ENCODE data around the gene DERA.
"Not testable (repeated sequence)": the region's sequence is repeated elsewhere in the genome, so short reads cannot be mapped to it uniquely, and the experiment has no call there.

The DERA gene

GRCh38 chr12:15967053-15967452 lies 55.9 kb downstream of the DERA start:
- DNase-seq: not testable (repeated sequence)

GRCh38 chr12:15971211-15971610 lies 60.1 kb downstream of the DERA start:
- no peak for DNase-seq

- no peak for DNase-seq
These were observed 61.8 kb downstream of the DERA start for GRCh38 chr12:15972894-15973293.

- DNase-seq: no peak
These were observed 67.1 kb downstream of the DERA start for GRCh38 chr12:15977999-15978951.

GRCh38 chr12:15979096-15980092 lies 68.3 kb downstream of the DERA start:
- no peak for DNase-seq

GRCh38 chr12:15982071-15982470 lies 70.9 kb downstream of the DERA start:
- no peak for DNase-seq

GRCh38 chr12:15982471-15982870 lies 71.3 kb downstream of the DERA start:
- DNase-seq: no peak

GRCh38 chr12:15982921-15983320 lies 71.8 kb downstream of the DERA start:
- no peak for DNase-seq

GRCh38 chr12:15984097-15984800 lies 73.1 kb downstream of the DERA start:
- DNase-seq: no peak

GRCh38 chr12:15984963-15985362 lies 73.8 kb downstream of the DERA start:
- DNase-seq: no peak

- DNase-seq: peak in 2 of 14 donors; percentile 10 to 29
These were observed 76.6 kb downstream of the DERA start for GRCh38 chr12:15987696-15988095.

GRCh38 chr12:15988983-15989755 lies 78.0 kb downstream of the DERA start:
- DNase-seq: no peak

- no peak for DNase-seq
These were observed 84.7 kb downstream of the DERA start for GRCh38 chr12:15995801-15996200.

- no peak for DNase-seq
These were observed 85.1 kb downstream of the DERA start for GRCh38 chr12:15996254-15996653.

GRCh38 chr12:15996948-15997347 lies 85.8 kb downstream of the DERA start:
- DNase-seq: no peak

- DNase-seq: no peak
These were observed 86.8 kb downstream of the DERA start for GRCh38 chr12:15997910-15998309.

- DNase-seq: no peak
These were observed 91.7 kb downstream of the DERA start for GRCh38 chr12:16002880-16003279.

- no peak for DNase-seq
These were observed 92.3 kb downstream of the DERA start for GRCh38 chr12:16003460-16003859.

- DNase-seq: no peak
These were observed 95.6 kb downstream of the DERA start for GRCh38 chr12:16006752-16007151.

- DNase-seq: no peak
These were observed 97.3 kb downstream of the DERA start for GRCh38 chr12:16008421-16008824.

GRCh38 chr12:16012117-16012516 lies 101.0 kb downstream of the DERA start:
- DNase-seq: peak in 2 of 14 donors; percentile 6 to 11

- not testable (repeated sequence) for DNase-seq
These were observed 102.6 kb downstream of the DERA start for GRCh38 chr12:16013722-16014121.

Measured in C1 segment of cervical spinal cord (tissue), 14 donors.